ENCODE results near the gene FAM217A.

Gene FAM217A

GRCh38 chr6:4085332-4085700 lies 6.4 kb upstream of the FAM217A start:
- no peak for DNase-seq (ENCODE audit: low spot score)

GRCh38 chr6:4084444-4085331 lies 5.8 kb upstream of the FAM217A start:
- DNase-seq (ENCODE audit: low spot score) = peak; percentile 76

- DNase-seq (ENCODE audit: low spot score) = no peak
These were observed 4.3 kb downstream of the FAM217A start for GRCh38 chr6:4074478-4075235.

- DNase-seq (ENCODE audit: low spot score) = no peak
These were observed 7.6 kb downstream of the FAM217A start for GRCh38 chr6:4071330-4071729.

- no peak for DNase-seq (ENCODE audit: low spot score)
These were observed 9.7 kb downstream of the FAM217A start for GRCh38 chr6:4069199-4069598.

GRCh38 chr6:4067673-4068072 lies 11.3 kb downstream of the FAM217A start:
- DNase-seq (ENCODE audit: low spot score) = no peak

- no peak for DNase-seq (ENCODE audit: low spot score)
These were observed 12.7 kb downstream of the FAM217A start for GRCh38 chr6:4066029-4066755.

- no peak for DNase-seq (ENCODE audit: low spot score)
These were observed 19.7 kb downstream of the FAM217A start for GRCh38 chr6:4059115-4059777.

- DNase-seq (ENCODE audit: low spot score) = no peak
These were observed 21.9 kb downstream of the FAM217A start for GRCh38 chr6:4057036-4057435.

GRCh38 chr6:4055420-4056041 lies 23.4 kb downstream of the FAM217A start:
- peak; percentile 32 for DNase-seq (ENCODE audit: low spot score)

GRCh38 chr6:4049246-4049645 lies 29.7 kb downstream of the FAM217A start:
- no peak for DNase-seq (ENCODE audit: low spot score)

GRCh38 chr6:4041480-4041879 lies 37.5 kb downstream of the FAM217A start:
- no peak for DNase-seq (ENCODE audit: low spot score)

GRCh38 chr6:4039348-4039747 lies 39.6 kb downstream of the FAM217A start:
- no peak for DNase-seq (ENCODE audit: low spot score)

- no peak for DNase-seq (ENCODE audit: low spot score)
These were observed 42.4 kb downstream of the FAM217A start for GRCh38 chr6:4036581-4036980.

GRCh38 chr6:4032475-4032874 lies 46.5 kb downstream of the FAM217A start:
- no peak for DNase-seq (ENCODE audit: low spot score)

- DNase-seq (ENCODE audit: low spot score) = no peak
These were observed 47.5 kb downstream of the FAM217A start for GRCh38 chr6:4031442-4031841.

- DNase-seq (ENCODE audit: low spot score) = no peak
These were observed 48.3 kb downstream of the FAM217A start for GRCh38 chr6:4030669-4031068.

GRCh38 chr6:4029687-4030086 lies 49.2 kb downstream of the FAM217A start:
- no peak for DNase-seq (ENCODE audit: low spot score)

GRCh38 chr6:4028051-4028450 lies 50.9 kb downstream of the FAM217A start:
- DNase-seq (ENCODE audit: low spot score) = no peak

GRCh38 chr6:4025681-4026080 lies 53.3 kb downstream of the FAM217A start:
- DNase-seq (ENCODE audit: low spot score) = no peak

- no peak for DNase-seq (ENCODE audit: low spot score)
These were observed 55.7 kb downstream of the FAM217A start for GRCh38 chr6:4023240-4023639.
